K562 (cell line): ENCODE measurements around the gene CA7.

Source experiments
- CHD4 ChIP-seq: fragments of 200-600 bp; sonication (generic); IDR thresholded peaks from 3 replicates; pipeline ENCODE4 v1.6.1; 2012; ENCODE audit warnings: low read depth, mild to moderate bottlenecking, mixed read lengths, low read length, inconsistent platforms; ENCODE audit not compliant: insufficient read depth, insufficient replicate concordance, poor library complexity, severe bottlenecking
- GTF2F1 ChIP-seq: IDR thresholded peaks from 2 replicates; pipeline ENCODE4 v1.6.1; 2011; ENCODE audit warnings: low read depth, low read length, improper control_type of control experiment
- TF ChIP-seq, protein P1 (sequence below), 3 experiments: IDR thresholded peaks in 2 of 3; conservative IDR thresholded peaks in 1 of 3; 2 replicates each; pipeline ENCODE4 v1.5.1; 2011 to 2012; ENCODE audit warnings: low read length in 3 of 3, mild to moderate bottlenecking in 3 of 3, control low read depth in 2 of 3, improper control_type of control experiment in 1 of 3, inconsistent platforms in 1 of 3, low read depth in 1 of 3, mixed read lengths in 1 of 3, moderate library complexity in 1 of 3; ENCODE audit not compliant: insufficient read depth in 2 of 3

- TF ChIP-seq, protein P1, sequence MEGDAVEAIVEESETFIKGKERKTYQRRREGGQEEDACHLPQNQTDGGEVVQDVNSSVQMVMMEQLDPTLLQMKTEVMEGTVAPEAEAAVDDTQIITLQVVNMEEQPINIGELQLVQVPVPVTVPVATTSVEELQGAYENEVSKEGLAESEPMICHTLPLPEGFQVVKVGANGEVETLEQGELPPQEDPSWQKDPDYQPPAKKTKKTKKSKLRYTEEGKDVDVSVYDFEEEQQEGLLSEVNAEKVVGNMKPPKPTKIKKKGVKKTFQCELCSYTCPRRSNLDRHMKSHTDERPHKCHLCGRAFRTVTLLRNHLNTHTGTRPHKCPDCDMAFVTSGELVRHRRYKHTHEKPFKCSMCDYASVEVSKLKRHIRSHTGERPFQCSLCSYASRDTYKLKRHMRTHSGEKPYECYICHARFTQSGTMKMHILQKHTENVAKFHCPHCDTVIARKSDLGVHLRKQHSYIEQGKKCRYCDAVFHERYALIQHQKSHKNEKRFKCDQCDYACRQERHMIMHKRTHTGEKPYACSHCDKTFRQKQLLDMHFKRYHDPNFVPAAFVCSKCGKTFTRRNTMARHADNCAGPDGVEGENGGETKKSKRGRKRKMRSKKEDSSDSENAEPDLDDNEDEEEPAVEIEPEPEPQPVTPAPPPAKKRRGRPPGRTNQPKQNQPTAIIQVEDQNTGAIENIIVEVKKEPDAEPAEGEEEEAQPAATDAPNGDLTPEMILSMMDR (IDR thresholded peaks at IDR 0.05 in 2 of 3, conservative IDR thresholded peaks at IDR 0.05 in 1 of 3; ENCODE audit: insufficient read depth in 2 of 3, low read depth in 1 of 3, low read length in 3 of 3): no peak
- no peak for TF ChIP-seq CHD4
- no peak for TF ChIP-seq GTF2F1
These were observed 3.4 kb downstream of the CA7 start for GRCh38 chr16:66847533-66848067.
